Muscle of leg (tissue), 11 donors: Measurements from ENCODE around the gene MLXIP. TPM values are rescaled to one million over a fixed set of nuclear protein-coding genes. Genes with fewer than 3 reads are reported as not detected.

Experiments used
- DNase-seq: peaks from one replicate; pipeline ENCODE4 v3.0.0; 2013
- H3K27ac ChIP-seq: one replicate; pipeline ENCODE4 v1.5.1; 2013; ENCODE audit warnings: mild to moderate bottlenecking, low read length, control low read depth
- H3K27me3 ChIP-seq: one replicate; pipeline ENCODE4 v1.6.1; 2013; ENCODE audit warnings: low read length; ENCODE audit not compliant: control insufficient read depth, insufficient read depth
- H3K36me3 ChIP-seq: one replicate; pipeline ENCODE4 v1.6.1; 2013; ENCODE audit warnings: low read length; ENCODE audit not compliant: control insufficient read depth, insufficient read depth
- H3K4me1 ChIP-seq: one replicate; pipeline ENCODE4 v1.6.1; 2013; ENCODE audit warnings: low read length; ENCODE audit not compliant: control insufficient read depth, insufficient read depth
- H3K4me3 ChIP-seq: one replicate; pipeline ENCODE4 v1.5.1; 2013; ENCODE audit warnings: low read length, control low read depth
- H3K9me3 ChIP-seq: replicated peaks from 2 replicates; pipeline ENCODE4 v1.6.1; 2013; ENCODE audit warnings: low read depth, low read length; ENCODE audit not compliant: control insufficient read depth
- WGBS: methylation state at CpG from one replicate; pipeline ENCODE4 v1.1.5; 2013; ENCODE audit warnings: missing lambda C conversion rate; ENCODE audit not compliant: insufficient coverage; 5-methylcytosine and 5-hydroxymethylcytosine counted together
- polyA plus RNA-seq, 8 donors: library from polyadenylated mRNA; unstranded; fragments of 120-200 nt; gene quantifications; one replicate each; pipeline versions ENCODE4 v1.2.1 to v1.2.3, GENCODE V29; 2013; ENCODE audit warnings: inconsistent platforms in 1 of 8, low replicate concordance in 1 of 8; ENCODE audit not compliant: insufficient read length in 8 of 8, insufficient read depth in 1 of 8
- total RNA-seq: library from RNA; stranded (reverse); fragments of 120-200 nt; gene quantifications from one replicate; pipeline ENCODE4 v1.2.4, GENCODE V29; 2013

The MLXIP gene
- total and polyA plus RNA-seq, 9 donors = 12.6 to 34.0 (median 28.6) TPM

- H3K36me3 ChIP-seq = no peaks in the 10 kb centered on the region
- peaks cover 9% of the 10 kb centered on the region for H3K4me1 ChIP-seq
- 80% methylated on average over 7 of the region's 10 CpGs for WGBS
- H3K27me3 ChIP-seq = peaks cover 2% of the 10 kb centered on the region
- H3K4me3 ChIP-seq = peak overlapping the region; percentile 38
- no peak overlapping the region for H3K27ac ChIP-seq
- no peaks in the 10 kb centered on the region for H3K9me3 ChIP-seq
- no peak for DNase-seq
Measured at GRCh38 chr12:122183588-122183940, 105.0 kb downstream of the MLXIP start.

- H3K4me3 ChIP-seq = no peak overlapping the region
- no peak overlapping the region for H3K27ac ChIP-seq
- no peak for DNase-seq
- H3K4me1 ChIP-seq = peaks cover 9% of the 10 kb centered on the region
- WGBS = 73% methylated on average over 4 of the region's 18 CpGs
- H3K36me3 ChIP-seq = no peaks in the 10 kb centered on the region
- no peaks in the 10 kb centered on the region for H3K9me3 ChIP-seq
- H3K27me3 ChIP-seq = peaks cover 2% of the 10 kb centered on the region
Measured at GRCh38 chr12:122184517-122184916, 106.0 kb downstream of the MLXIP start.

DNA sequence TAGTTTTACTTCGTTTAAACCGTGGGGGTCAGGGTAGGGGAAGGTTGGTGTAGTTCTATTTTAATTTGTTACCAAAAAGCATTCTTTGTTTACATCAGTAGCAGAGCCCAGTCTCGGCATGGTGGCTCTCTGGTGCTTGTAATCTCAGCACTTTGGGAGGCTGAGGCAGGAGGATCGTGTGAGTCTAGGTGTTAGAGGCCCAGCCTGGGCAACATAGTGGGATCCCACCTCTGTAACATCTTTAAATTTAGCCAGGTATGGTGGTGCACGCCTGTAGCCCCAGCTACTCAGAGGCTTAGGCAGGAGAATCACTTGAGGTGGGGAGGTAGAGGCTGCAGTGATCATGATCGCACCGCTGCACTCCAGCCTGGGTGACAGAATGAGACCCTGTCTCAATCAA lies 106.5 kb downstream of the MLXIP start:
- H3K4me3 ChIP-seq = no peak overlapping the region
- peaks cover 9% of the 10 kb centered on the region for H3K4me1 ChIP-seq
- WGBS = no CpG with 5 or more reads among the region's 7 CpGs
- H3K27me3 ChIP-seq = peaks cover 2% of the 10 kb centered on the region
- H3K9me3 ChIP-seq = no peaks in the 10 kb centered on the region
- H3K27ac ChIP-seq = no peak overlapping the region
- no peak for DNase-seq
- no peaks in the 10 kb centered on the region for H3K36me3 ChIP-seq

- Histone ChIP-seq H3K27ac (no peak overlapping the region), H3K36me3 (no peaks in the 10 kb centered on the region), H3K9me3 (no peaks in the 10 kb centered on the region), H3K27me3 (peaks cover 2% of the 10 kb centered on the region), H3K4me3 (no peak overlapping the region), H3K4me1 (peaks cover 9% of the 10 kb centered on the region)
- no peak for DNase-seq
- WGBS = 81% methylated on average over 10 of the region's 10 CpGs
Measured at GRCh38 chr12:122185494-122186082, 107.0 kb downstream of the MLXIP start.

- H3K27me3 ChIP-seq = peaks cover 2% of the 10 kb centered on the region
- no peak for DNase-seq
- no peaks in the 10 kb centered on the region for H3K9me3 ChIP-seq
- no peaks in the 10 kb centered on the region for H3K36me3 ChIP-seq
- H3K27ac ChIP-seq = no peak overlapping the region
- 36% methylated on average over 6 of the region's 12 CpGs for WGBS
- peaks cover 9% of the 10 kb centered on the region for H3K4me1 ChIP-seq
- H3K4me3 ChIP-seq = no peak overlapping the region
Measured at GRCh38 chr12:122187466-122187865, 108.9 kb downstream of the MLXIP start.

GRCh38 chr12:122189626-122190475 lies 111.3 kb downstream of the MLXIP start:
- Histone ChIP-seq H3K4me3 (no peak overlapping the region), H3K27me3 (peaks cover 2% of the 10 kb centered on the region), H3K36me3 (no peaks in the 10 kb centered on the region), H3K27ac (no peak overlapping the region), H3K9me3 (no peaks in the 10 kb centered on the region), H3K4me1 (no peaks in the 10 kb centered on the region)
- WGBS = 85% methylated on average over 23 of the region's 34 CpGs
- DNase-seq = no peak

DNA sequence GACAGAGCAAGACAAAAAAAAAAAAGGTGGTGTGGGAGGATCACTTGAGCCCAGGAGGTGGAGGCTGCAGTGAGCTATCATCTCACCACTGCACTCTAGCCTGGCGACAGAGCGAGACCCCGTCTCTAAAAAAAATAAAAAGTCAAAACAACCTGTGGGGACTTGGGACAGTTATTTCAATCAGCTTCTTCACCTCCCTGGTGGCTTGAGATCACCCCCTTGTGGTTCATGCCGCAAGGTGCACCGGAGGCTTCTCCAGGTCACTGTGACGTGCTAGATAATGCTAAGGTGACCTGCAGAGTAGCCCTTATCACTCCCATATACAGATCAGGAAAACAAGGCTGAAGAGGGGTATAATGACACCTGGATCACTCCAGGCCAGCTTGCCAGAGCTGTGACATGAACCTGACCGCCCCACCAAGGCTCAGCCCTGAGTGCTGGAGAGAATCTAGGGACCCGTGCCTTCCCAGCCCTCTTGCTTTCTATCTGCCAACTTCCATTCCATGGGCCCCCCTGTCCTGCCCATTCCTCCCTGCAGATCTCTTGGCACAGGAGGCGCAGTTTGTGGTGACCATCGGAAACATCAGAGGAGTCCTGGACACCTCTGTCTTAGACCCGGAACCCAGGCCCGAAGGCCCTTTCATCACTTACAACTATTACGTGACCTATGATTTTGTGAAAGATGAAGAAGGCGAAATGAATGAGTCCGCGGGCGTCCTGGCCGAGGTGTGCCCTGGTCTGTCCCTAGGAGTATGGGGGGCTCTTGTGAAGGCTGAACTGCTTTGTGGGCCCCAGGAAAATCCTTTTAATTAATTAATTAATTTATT lies 112.5 kb downstream of the MLXIP start:
- H3K4me3 ChIP-seq = no peak overlapping the region
- H3K27me3 ChIP-seq = peaks cover 4% of the 10 kb centered on the region
- no peak overlapping the region for H3K27ac ChIP-seq
- H3K36me3 ChIP-seq = no peaks in the 10 kb centered on the region
- H3K4me1 ChIP-seq = no peaks in the 10 kb centered on the region
- WGBS = 46% methylated on average over 6 of the region's 18 CpGs
- H3K9me3 ChIP-seq = no peaks in the 10 kb centered on the region
- no peak for DNase-seq

DNA sequence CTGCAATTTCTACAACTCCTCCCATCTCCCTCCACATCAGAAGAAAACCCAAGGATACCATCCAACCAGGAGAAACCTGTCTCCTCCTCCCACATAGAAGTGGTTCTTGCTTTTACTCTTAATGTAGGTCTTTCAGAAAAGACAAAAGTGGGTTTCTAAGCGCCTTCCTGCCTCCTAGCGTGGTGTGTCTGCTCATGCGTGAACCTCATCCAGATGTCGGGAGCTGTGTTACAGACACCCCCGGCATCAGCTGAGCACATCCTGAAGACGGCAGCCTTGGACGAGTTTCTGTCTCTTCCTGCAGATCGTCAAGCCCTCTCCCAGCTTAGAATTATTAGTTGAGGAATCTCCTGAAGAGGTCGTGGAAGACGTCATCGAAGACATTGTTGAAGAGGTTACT lies 113.9 kb downstream of the MLXIP start:
- 81% methylated on average over 11 of the region's 11 CpGs for WGBS

GRCh38 chr12:122194804-122195203 lies 116.2 kb downstream of the MLXIP start:
- Histone ChIP-seq H3K4me3 (no peak overlapping the region), H3K4me1 (no peaks in the 10 kb centered on the region), H3K27me3 (peaks cover 8% of the 10 kb centered on the region), H3K27ac (no peak overlapping the region), H3K9me3 (no peaks in the 10 kb centered on the region), H3K36me3 (no peaks in the 10 kb centered on the region)
- DNase-seq = no peak
- WGBS = no CpG with 5 or more reads among the region's 1 CpG

More for the DNA sequence above, 113.9 kb downstream of the MLXIP start:
- no peaks in the 10 kb centered on the region for H3K36me3 ChIP-seq
- no peaks in the 10 kb centered on the region for H3K4me1 ChIP-seq
- no peak overlapping the region for H3K4me3 ChIP-seq
- H3K27ac ChIP-seq = no peak overlapping the region
- no peak for DNase-seq
- no peaks in the 10 kb centered on the region for H3K9me3 ChIP-seq
- peaks cover 4% of the 10 kb centered on the region for H3K27me3 ChIP-seq

DNA sequence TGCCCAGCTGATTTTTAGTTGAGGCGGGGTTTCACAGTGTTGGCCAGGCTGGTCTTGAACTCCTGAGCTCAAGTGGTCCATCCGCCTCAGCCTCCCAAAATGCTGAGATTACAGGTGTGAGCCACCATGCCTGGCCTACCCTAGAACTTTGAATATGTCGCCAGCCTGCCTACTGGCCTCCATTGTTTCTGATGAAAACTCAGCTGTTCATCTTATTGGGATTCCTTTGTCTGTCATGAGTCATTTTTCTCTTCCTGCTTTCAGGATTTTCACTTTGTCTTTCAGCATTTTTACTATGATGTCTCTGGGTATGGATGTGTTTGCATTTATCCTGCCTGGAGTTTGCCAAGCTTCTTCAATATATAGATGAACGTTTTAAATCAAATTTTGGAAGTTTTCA lies 116.8 kb downstream of the MLXIP start:
- no peak overlapping the region for H3K4me3 ChIP-seq
- no peaks in the 10 kb centered on the region for H3K9me3 ChIP-seq
- no peak for DNase-seq
- H3K4me1 ChIP-seq = no peaks in the 10 kb centered on the region
- no peaks in the 10 kb centered on the region for H3K36me3 ChIP-seq
- peaks cover 13% of the 10 kb centered on the region for H3K27me3 ChIP-seq
- H3K27ac ChIP-seq = no peak overlapping the region
- 84% methylated on average over 3 of the region's 4 CpGs for WGBS
